Astrocyte of the spinal cord (primary cell): ENCODE results near the gene HIVEP3.

Experiments used
- DNase-seq: peaks from one replicate; pipeline ENCODE4 v3.0.0; 2011; ENCODE audit warnings: low read depth, low spot score
- H3K4me3 ChIP-seq: 2 replicates; pipeline ENCODE4 v1.5.1; 2011; ENCODE audit warnings: low read depth, mild to moderate bottlenecking, low read length, moderate library complexity
- CTCF ChIP-seq: IDR thresholded peaks from 2 replicates; pipeline ENCODE4 v1.5.1; 2012; ENCODE audit warnings: low read depth, mild to moderate bottlenecking, low read length, inconsistent platforms
- in situ Hi-C: cut with HindIII; loops from 2 replicates; pipeline ENCODE4 v1.10.0; 2017; ENCODE audit warnings: low sequenced_read_pairs

The HIVEP3 gene

GRCh38 chr1:41576206-41576605, 342.5 kb downstream of the HIVEP3 start:
- DNase-seq = no peak
- H3K4me3 ChIP-seq = no peak overlapping the region
- in situ Hi-C loops = no loop called here
- no peak for TF ChIP-seq CTCF

- in situ Hi-C loops = no loop called here
- TF ChIP-seq CTCF = no peak
- H3K4me3 ChIP-seq = no peak overlapping the region
- no peak for DNase-seq
Observed at GRCh38 chr1:41574842-41575241, 343.9 kb downstream of the HIVEP3 start.

GRCh38 chr1:41573785-41574713, 344.7 kb downstream of the HIVEP3 start:
- H3K4me3 ChIP-seq = no peak overlapping the region
- DNase-seq = peak; percentile 73
- in situ Hi-C loops = no loop called here
- peak; percentile 93 for TF ChIP-seq CTCF

- H3K4me3 ChIP-seq = no peak overlapping the region
- in situ Hi-C loops = no loop called here
- no peak for DNase-seq
- no peak for TF ChIP-seq CTCF
Observed at GRCh38 chr1:41573194-41573593, 345.5 kb downstream of the HIVEP3 start.

- DNase-seq = no peak
- no peak for TF ChIP-seq CTCF
- H3K4me3 ChIP-seq = no peak overlapping the region
- in situ Hi-C loops = no loop called here
Observed at GRCh38 chr1:41572224-41572623, 346.5 kb downstream of the HIVEP3 start.

- no peak for TF ChIP-seq CTCF
- in situ Hi-C loops = no loop called here
- H3K4me3 ChIP-seq = no peak overlapping the region
- no peak for DNase-seq
Observed at GRCh38 chr1:41571041-41571440, 347.7 kb downstream of the HIVEP3 start.
